Measurements from ENCODE around the gene MYO1F. TPM values are rescaled to one million over a fixed set of nuclear protein-coding genes. Genes with fewer than 3 reads are reported as not detected.
"Not testable (repeated sequence)": the region's sequence is repeated elsewhere in the genome, so short reads cannot be mapped to it uniquely, and the experiment has no call there.

MYO1F gene
- total RNA-seq, 1 donor from 2014 or later, result 0.33 TPM

GRCh38 chr19:8518536-8518935 is 58.7 kb downstream of the MYO1F start:
- peaks cover 13% of the 10 kb centered on the region for H3K4me1 Mint-ChIP-seq
- peaks cover under 1% of the 10 kb centered on the region for H3K36me3 Mint-ChIP-seq (ENCODE audit: low read depth)
- no peak overlapping the region for H3K27ac Mint-ChIP-seq (ENCODE audit: unreplicated experiment)
- peaks cover under 1% of the 10 kb centered on the region for H3K9me3 Mint-ChIP-seq
- peaks cover 5% of the 10 kb centered on the region for H3K27me3 Mint-ChIP-seq (ENCODE audit: low read depth)
- no peak overlapping the region for H3K4me3 Mint-ChIP-seq
- no peak for TF ChIP-seq CTCF (conservative IDR thresholded peaks at IDR 0.05)
- no peak for DNase-seq (ENCODE audit: low read depth, low spot score)

- H3K4me3 Mint-ChIP-seq, result peak overlapping the region; percentile 64
- peaks cover 5% of the 10 kb centered on the region for H3K27me3 Mint-ChIP-seq (ENCODE audit: low read depth)
- peaks cover 3% of the 10 kb centered on the region for H3K9me3 Mint-ChIP-seq
- peak overlapping the region; percentile 47 for H3K27ac Mint-ChIP-seq (ENCODE audit: unreplicated experiment)
- peaks cover 3% of the 10 kb centered on the region for H3K36me3 Mint-ChIP-seq (ENCODE audit: low read depth)
- no peak for DNase-seq (ENCODE audit: low read depth, low spot score)
- no peak for TF ChIP-seq CTCF (conservative IDR thresholded peaks at IDR 0.05)
- H3K4me1 Mint-ChIP-seq, result peaks cover 17% of the 10 kb centered on the region
These were observed 59.4 kb downstream of the MYO1F start for GRCh38 chr19:8517551-8518442.

GRCh38 chr19:8515317-8515716 is 61.9 kb downstream of the MYO1F start:
- peaks cover 3% of the 10 kb centered on the region for H3K36me3 Mint-ChIP-seq (ENCODE audit: low read depth)
- no peak for DNase-seq (ENCODE audit: low read depth, low spot score)
- H3K4me1 Mint-ChIP-seq, result peaks cover 20% of the 10 kb centered on the region
- H3K27ac Mint-ChIP-seq (ENCODE audit: unreplicated experiment), result no peak overlapping the region
- peaks cover 3% of the 10 kb centered on the region for H3K9me3 Mint-ChIP-seq
- TF ChIP-seq CTCF (conservative IDR thresholded peaks at IDR 0.05), result no peak
- peaks cover 5% of the 10 kb centered on the region for H3K27me3 Mint-ChIP-seq (ENCODE audit: low read depth)
- peak overlapping the region; percentile 76 for H3K4me3 Mint-ChIP-seq

- DNase-seq (ENCODE audit: low read depth, low spot score); H3K9me3 Mint-ChIP-seq; H3K27ac Mint-ChIP-seq (ENCODE audit: unreplicated experiment); H3K27me3 Mint-ChIP-seq (ENCODE audit: low read depth); H3K36me3 Mint-ChIP-seq (ENCODE audit: low read depth): not testable (repeated sequence)
- Mint-ChIP-seq H3K4me3 (peak overlapping the region; percentile 94), H3K4me1 (peaks cover 20% of the 10 kb centered on the region)
These were observed 62.7 kb downstream of the MYO1F start for GRCh38 chr19:8514505-8515009.

- Mint-ChIP-seq H3K4me1 (peaks cover 20% of the 10 kb centered on the region), H3K4me3 (peak within 1 kb of the TSS; percentile 94), H3K27ac (ENCODE audit: unreplicated experiment) (peak within 1 kb of the TSS; percentile 100), H3K27me3 (ENCODE audit: low read depth) (peaks cover 5% of the 10 kb centered on the region), H3K9me3 (peaks cover 3% of the 10 kb centered on the region), H3K36me3 (ENCODE audit: low read depth) (peaks cover 3% of the 10 kb centered on the region)
- DNase-seq (ENCODE audit: low read depth, low spot score), result peak; percentile 98
- TF ChIP-seq CTCF (conservative IDR thresholded peaks at IDR 0.05), result no peak
These were observed 63.3 kb downstream of the MYO1F start, which contains the start of gene ZNF414 for GRCh38 chr19:8513687-8514504. ZNF414 (minus strand) TSS chr19:8514167; CDS start chr19:8514046, 121 bp downstream.
